Activated CD8-positive, alpha-beta memory T cell treated with anti-CD3 and anti-CD28 coated beads, Interleukin-2, amount 50 U/mL, for 1 hour (primary cell): ENCODE data around the gene CNIH2.
"Not testable (repeated sequence)": the region's sequence is repeated elsewhere in the genome, so short reads cannot be mapped to it uniquely, and the experiment has no call there.

Experiments
- DNase-seq: peaks from one replicate; pipeline ENCODE4 v3.0.0-alpha.2; 2020; ENCODE audit errors: extremely low read depth

The CNIH2 gene

GRCh38 chr11:66314561-66315497, 36.9 kb downstream of the CNIH2 start:
- no peak for DNase-seq

- no peak for DNase-seq
These were observed 37.5 kb downstream of the CNIH2 start for GRCh38 chr11:66315498-66315885.

- no peak for DNase-seq
These were observed 38.2 kb downstream of the CNIH2 start for GRCh38 chr11:66315921-66316811.

GRCh38 chr11:66316849-66317251, 38.9 kb downstream of the CNIH2 start, which contains the start of gene CD248:
Gene CD248, minus strand, starts transcription at chr11:66317044. Its CDS starts 17 bp downstream, at chr11:66317027.
- DNase-seq, result no peak

- no peak for DNase-seq
These were observed 39.3 kb downstream of the CNIH2 start for GRCh38 chr11:66317322-66317722.

GRCh38 chr11:66317723-66318599, 40.0 kb downstream of the CNIH2 start:
- peak; percentile 76 for DNase-seq

GRCh38 chr11:66318600-66318970, 40.6 kb downstream of the CNIH2 start:
- no peak for DNase-seq

GRCh38 chr11:66320289-66320688, 42.3 kb downstream of the CNIH2 start:
- DNase-seq, result not testable (repeated sequence)

- DNase-seq, result not testable (repeated sequence)
These were observed 42.8 kb downstream of the CNIH2 start for GRCh38 chr11:66320748-66321147.

- no peak for DNase-seq
These were observed 43.6 kb downstream of the CNIH2 start for GRCh38 chr11:66321606-66322005.

GRCh38 chr11:66322732-66323427, 44.9 kb downstream of the CNIH2 start:
- no peak for DNase-seq

GRCh38 chr11:66323684-66324083, 45.7 kb downstream of the CNIH2 start:
- no peak for DNase-seq

GRCh38 chr11:66324664-66325063, 46.7 kb downstream of the CNIH2 start:
- DNase-seq, result no peak

GRCh38 chr11:66325263-66325671, 47.3 kb downstream of the CNIH2 start:
- no peak for DNase-seq

- DNase-seq, result no peak
These were observed 48.5 kb downstream of the CNIH2 start for GRCh38 chr11:66326261-66327111.

GRCh38 chr11:66327171-66328030, 49.4 kb downstream of the CNIH2 start:
- no peak for DNase-seq

- DNase-seq, result no peak
These were observed 50.0 kb downstream of the CNIH2 start for GRCh38 chr11:66328031-66328301.

- DNase-seq, result no peak
These were observed 50.5 kb downstream of the CNIH2 start for GRCh38 chr11:66328302-66329144.
